Inflammatory macrophage treated with lipopolysaccharide for 4 hours (primary cell): ENCODE results near the gene ARHGEF16.

Source experiments
- DNase-seq: peaks from one replicate; pipeline ENCODE4 v3.0.0-alpha.2; 2020

The ARHGEF16 gene

DNA sequence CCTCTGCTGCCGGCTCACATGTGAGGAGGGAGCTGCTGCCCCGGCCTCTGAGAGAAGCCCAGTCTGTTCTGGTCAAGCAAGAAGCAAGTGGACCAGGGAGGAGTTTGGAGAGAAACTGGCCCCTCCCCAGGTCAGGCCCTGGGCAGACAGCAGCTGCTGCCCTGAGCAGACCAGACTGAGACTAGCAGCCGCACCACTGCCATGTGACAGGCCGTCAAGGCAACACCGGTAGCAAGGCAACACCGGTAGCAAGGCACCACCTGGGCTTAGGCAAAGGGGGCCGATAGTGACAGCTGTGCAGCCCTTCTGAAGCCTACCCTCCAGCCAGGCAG, 50.3 kb downstream of the ARHGEF16 start:
- no peak for DNase-seq

- DNase-seq, result no peak
Observed at GRCh38 chr1:3505161-3505560, 50.7 kb downstream of the ARHGEF16 start.

- no peak for DNase-seq
Observed at GRCh38 chr1:3506041-3506440, 51.6 kb downstream of the ARHGEF16 start.

DNA sequence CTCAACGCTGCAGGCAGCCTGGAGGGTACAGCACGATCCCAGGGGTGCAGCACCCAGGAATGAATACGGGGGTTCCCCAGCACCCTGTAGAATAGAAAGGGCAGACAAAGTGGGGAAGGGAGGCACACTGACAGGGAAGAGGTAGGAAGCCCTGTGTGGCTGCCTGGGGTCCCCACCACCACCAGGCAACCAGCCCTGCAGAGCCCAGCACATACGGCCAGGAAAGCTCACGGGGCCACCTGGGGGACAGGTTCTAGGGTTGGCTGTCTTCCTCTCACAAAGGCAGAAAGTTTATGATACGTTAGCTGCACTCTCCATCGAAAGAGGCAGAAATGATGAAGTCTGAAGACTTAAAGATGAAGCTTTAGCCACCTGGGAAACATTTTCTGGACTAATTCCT, 52.5 kb downstream of the ARHGEF16 start:
- DNase-seq, result no peak

DNA sequence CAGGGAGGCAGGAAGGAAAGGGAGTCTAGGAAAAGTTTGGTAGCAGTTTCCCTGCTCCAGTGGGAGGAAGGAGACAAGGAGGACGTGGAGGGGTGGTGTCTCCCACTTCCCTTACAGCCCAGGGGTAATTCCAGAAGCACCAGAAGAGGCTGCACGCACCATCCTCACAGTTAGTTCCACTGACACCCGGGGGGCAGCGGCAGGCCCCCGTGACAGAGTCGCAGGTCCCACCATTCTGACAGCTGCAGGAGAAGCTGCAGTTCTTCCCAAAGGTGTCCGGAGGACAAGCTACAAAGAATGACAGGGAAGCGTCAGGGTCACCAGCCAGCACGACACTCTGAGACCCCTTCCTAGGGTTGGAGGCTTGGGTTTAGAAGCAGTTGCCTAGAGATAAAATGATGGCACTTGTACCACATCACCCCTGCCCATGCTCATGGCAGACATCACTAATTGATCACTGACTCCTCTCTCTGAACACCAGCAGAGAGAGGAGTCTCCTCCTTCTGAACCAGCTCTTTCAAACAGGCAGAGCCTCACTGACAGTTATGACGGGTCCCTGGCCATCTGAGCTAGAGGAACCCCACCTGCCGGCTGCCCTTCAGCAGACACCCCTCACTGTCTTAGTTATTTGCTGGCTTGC, 53.3 kb downstream of the ARHGEF16 start:
- DNase-seq, result no peak

DNA sequence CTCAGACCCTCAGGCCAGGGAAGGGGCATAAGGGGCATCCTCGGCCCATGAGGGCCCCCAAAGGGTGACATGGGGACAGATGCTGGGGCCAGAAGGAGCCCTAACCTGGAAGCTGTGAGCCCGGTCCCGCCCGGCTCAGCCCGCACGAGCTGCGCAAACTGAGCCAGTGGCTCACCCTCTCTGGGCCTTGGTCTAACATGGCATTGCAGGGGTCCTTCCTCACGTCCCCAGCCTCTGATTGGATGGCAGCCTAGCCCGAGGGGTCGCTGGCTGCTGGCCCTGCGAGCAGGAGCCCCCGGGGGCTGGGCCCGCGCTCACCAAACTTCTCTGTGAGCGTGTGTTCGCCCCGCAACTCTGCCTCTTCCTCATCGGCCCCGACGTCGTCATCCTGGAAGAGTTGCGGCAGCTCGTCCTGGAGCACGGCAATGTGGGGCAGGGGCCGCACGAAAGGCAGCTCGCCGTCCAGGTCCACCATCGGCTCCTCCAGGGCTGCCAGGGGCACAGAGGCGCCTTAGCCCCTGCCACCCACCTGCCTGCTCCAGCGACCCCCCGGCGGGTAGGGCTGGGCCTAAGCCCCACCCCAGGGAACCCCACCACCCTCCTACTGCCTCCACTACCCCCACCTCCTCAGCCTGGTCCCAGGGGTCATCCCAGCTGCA, 54.4 kb downstream of the ARHGEF16 start:
- DNase-seq, result no peak

DNA sequence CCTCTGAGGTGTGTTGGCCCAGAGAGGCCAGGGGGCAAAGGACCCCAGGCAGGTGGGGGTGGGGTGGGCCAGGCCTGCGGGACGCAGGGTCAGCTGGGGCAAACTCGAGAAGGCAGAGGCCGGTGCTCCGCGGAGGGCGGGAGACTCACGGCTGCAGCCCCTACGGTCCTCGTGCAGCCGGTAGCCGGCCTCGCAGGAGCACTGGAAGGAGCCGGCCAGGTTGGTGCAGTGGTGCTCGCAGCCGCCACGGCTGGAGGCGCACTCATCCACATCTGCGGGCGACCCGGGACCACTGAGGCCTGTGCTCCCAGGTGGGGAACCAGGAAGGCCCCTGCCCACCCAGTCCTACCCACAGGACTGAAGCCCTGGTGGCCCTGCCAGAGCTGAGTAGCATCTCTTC, 55.3 kb downstream of the ARHGEF16 start:
- DNase-seq, result no peak

- no peak for DNase-seq
Observed at GRCh38 chr1:3510136-3510955, 55.9 kb downstream of the ARHGEF16 start.

DNA sequence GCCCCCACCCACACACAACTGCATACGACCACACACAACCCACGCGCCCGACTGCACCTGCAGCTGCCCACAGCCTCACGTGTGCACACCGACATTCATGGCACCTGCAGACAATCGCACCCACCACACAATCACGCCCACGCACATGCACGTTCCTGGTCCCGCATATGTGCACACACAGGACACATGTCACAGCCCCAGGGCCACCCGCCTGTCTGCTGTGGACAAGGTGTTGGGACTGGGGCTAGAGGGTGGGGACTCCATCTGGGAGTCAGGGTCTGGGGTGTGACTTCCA, 56.4 kb downstream of the ARHGEF16 start:
- no peak for DNase-seq

DNA sequence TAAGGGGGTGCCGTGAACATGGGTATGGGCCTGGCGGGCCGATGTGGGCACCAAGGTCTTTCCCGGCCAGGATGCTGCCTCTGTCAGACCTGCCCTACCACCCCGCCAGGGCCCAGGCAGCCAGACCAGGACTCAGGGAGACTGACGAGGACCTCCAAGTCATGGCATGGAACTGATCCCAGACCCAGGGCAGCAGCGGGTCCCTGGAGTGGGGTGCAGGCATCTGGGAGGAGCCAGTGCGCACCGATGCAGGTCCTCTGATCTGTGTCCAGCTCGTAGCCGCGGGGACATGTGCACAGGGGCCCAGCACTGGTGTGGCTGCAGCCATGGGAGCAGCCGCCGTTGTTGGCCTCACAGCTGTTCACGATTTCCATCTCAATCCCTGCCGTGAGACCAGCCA, 56.8 kb downstream of the ARHGEF16 start:
- DNase-seq, result no peak

DNA sequence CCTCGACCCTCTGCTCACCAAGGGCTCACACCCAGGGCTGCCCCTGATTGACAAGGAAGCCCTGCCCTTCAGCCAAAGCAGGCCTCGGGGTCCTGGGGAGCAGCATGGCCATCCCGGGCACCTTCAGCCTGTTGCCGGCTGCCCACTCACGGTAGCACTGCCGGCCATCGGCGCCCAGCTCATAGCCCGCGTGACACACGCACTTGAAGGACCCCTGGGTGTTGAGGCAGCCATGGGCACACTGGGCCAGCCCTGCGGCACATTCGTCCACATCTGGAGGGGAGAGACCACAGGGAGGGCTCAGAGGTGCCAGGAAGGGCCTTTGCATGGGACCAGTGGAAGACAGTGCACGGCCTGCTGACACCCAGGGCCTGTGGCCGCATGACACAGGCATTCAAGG, 57.4 kb downstream of the ARHGEF16 start:
- no peak for DNase-seq

GRCh38 chr1:3514404-3514803, 59.9 kb downstream of the ARHGEF16 start:
- DNase-seq, result no peak

DNA sequence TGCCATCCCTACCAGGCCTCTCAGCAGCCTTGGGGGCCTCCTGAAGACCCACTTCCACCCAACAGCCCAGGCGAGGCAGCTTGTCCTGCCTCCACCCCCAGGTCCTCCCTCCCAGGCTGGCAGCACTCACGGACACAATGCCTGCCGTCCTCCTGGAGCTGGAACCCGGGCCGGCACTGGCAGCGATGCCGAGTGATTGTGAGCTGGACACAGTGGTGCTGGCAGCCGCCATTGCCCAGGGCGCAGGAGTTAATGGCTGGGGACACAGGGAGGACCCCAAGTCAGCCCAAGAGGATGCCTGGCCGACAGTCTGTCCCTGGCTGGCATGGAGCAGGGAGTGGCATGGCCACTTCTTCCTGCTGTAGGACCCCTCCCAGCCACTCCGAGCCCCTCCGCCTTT, 60.8 kb downstream of the ARHGEF16 start:
- no peak for DNase-seq

DNA sequence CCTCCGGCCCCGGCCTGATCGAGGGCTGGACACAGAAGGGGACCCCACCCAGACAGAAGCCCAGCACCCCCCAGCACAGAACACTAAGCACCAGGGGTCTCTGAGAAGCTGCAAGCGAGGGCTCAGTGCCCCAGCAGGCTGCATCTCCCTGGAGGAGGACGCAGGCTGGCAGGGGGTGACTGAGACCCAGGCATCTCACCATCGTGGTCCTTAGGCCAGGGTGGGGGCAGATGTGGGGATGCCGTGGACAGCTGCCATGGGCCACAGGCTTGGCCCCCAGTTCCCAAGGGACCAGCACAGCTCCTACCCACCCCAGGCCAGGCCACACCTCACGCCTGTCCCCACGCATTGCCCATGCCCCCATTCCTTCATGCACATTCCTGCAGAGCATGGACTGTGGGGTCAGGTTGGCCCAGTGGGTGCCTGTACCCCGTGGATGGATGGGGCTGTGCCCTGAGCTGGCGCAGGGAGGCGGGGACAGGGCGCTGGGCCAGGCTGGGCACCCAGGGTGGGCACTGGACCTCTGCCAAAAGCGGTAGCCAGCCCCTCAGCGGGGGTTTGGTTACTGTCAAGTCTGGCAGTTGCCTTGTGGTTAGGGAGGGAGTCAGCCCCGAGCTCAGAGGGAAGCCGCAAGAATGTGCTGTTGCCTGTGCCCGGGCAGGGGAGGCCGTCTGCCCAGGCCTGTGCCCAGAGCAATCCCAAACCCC, 61.5 kb downstream of the ARHGEF16 start:
- DNase-seq, result no peak

GRCh38 chr1:3516481-3516869, 62.0 kb downstream of the ARHGEF16 start:
- DNase-seq, result no peak

DNA sequence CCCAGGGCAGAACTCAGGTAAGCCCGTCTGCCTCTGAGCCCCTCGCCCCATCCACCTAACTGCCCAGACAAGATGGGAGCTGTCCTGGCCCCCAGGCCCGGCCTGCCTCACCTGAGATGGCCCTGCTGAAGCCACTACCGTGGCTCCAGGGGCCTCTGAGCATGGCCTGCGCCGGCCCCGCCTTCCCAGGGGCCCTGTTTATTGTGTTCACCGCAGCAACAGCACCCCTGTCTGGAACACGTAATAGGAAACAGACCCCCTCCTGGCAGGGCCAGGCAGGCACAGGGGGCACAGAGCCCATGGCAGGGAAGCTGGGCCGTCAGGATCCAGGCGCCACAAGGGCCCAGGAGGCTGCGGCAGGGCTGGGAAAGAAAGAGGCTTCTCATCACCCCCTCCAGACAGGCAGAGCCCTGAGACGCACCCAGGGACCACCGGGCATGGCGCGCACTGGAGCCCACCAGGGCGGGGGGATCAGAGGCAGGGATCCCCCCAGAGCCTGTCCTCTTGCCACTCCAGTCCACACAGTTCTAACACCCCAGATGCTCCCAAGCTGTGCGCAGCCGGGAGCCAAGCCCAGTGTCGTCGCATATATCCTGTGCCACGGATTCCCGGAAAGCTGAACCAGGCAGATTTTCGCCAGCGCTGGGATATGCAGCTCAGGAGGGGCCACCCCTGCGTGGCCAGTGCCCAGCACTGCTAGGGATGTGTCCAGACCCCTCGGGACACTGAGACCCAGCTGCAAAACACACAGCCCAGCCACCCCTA, 62.6 kb downstream of the ARHGEF16 start:
- DNase-seq, result no peak

DNA sequence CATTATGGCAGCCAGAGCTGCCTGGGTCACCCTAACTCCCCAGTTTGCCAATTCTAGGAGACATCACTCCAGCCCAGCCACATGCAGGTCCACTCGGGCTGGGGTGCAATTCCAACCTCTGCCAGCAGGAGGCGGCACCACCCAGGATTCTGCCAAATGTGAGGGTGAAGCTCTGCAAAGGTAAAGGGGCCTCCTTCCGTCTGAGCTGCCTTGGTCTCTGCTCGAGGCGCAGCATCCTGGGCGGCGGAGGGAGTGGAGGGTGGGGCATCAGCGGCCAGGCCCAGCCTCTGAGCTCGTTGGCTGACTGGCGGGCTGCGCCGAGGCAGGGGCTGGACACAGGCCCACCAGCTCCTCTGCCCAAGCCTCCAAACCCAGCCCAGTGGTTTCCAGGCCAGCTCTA, 63.8 kb downstream of the ARHGEF16 start:
- no peak for DNase-seq

GRCh38 chr1:3518756-3519155, 64.3 kb downstream of the ARHGEF16 start:
- no peak for DNase-seq

GRCh38 chr1:3519301-3519885, 64.9 kb downstream of the ARHGEF16 start:
- no peak for DNase-seq

- no peak for DNase-seq
Observed at GRCh38 chr1:3520419-3521378, 66.2 kb downstream of the ARHGEF16 start.

DNA sequence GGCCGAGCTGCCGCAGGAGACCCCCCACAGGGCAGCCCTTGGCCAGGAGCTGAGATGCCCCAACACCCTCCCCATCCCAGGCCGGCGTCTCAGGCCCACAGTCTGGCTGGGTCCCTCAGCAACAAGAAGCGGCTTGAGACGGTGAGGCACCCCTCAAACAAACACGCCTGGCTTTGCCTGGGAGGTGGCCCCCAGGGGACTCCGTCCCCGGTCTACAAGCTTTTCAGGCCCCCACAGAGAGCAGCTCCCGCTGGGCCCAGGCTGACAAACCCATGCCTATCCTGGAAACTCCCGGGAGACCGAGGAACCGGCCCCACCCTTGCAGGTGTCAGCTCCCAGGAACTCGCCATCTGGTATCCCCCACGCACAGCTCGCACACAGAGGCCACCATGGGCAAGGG, 67.0 kb downstream of the ARHGEF16 start:
- DNase-seq, result no peak

DNA sequence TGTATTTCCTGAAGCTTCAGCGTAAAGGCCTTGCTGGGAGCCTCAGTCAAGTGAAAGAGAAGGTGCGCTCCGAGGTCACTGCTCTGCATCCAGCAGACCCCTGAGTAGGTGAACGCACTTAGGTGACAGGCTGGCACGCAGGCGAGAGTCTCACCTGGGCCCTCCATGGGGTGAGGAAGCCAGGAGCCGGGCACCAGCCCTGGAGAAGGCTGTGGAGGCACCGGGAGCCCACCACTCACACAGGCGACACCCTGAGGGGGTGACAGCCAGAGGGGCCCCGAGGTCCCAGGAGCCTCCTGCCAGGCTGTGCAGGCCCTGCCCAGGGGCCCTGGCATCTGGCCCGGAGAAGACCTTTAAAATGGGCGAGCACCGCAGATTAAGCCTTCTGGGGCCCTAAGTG, 67.6 kb downstream of the ARHGEF16 start:
- no peak for DNase-seq
